Endodermal cell (in vitro differentiated cells): Measurements from ENCODE around the gene SREBF1. TPM values are rescaled to one million over a fixed set of nuclear protein-coding genes. Genes with fewer than 3 reads are reported as not detected.
"Not testable (repeated sequence)": the region's sequence is repeated elsewhere in the genome, so short reads cannot be mapped to it uniquely, and the experiment has no call there.

ENCODE experiments used
- DNase-seq: peaks from one replicate; pipeline ENCODE4 v3.0.0-alpha.2; 2017
- H3K27ac ChIP-seq: 2 replicates; pipeline ENCODE4 v1.5.1; 2013; ENCODE audit warnings: mild to moderate bottlenecking, low read depth, low read length, moderate library complexity
- H3K27me3 ChIP-seq: 2 replicates; pipeline ENCODE4 v1.6.1; 2013; ENCODE audit warnings: mild to moderate bottlenecking, low read length, moderate library complexity; ENCODE audit not compliant: insufficient read depth, control insufficient read depth, poor library complexity, severe bottlenecking
- H3K36me3 ChIP-seq: 2 replicates; pipeline ENCODE4 v1.7.0; 2013; ENCODE audit warnings: mild to moderate bottlenecking, low read length, moderate library complexity; ENCODE audit not compliant: control insufficient read depth, insufficient read depth
- H3K4me1 ChIP-seq: one replicate; pipeline ENCODE4 v1.7.0; 2013; ENCODE audit warnings: low read length; ENCODE audit not compliant: control insufficient read depth, insufficient read depth
- H3K4me3 ChIP-seq: 2 replicates; pipeline ENCODE4 v1.5.1; 2013; ENCODE audit warnings: mild to moderate bottlenecking, low read length, moderate library complexity
- H3K9ac ChIP-seq: 2 replicates; pipeline ENCODE4 v1.6.1; 2013; ENCODE audit warnings: mild to moderate bottlenecking, low read length, moderate library complexity; ENCODE audit not compliant: poor library complexity, severe bottlenecking; ENCODE audit errors: extremely low read depth
- H3K9me3 ChIP-seq: 2 replicates; pipeline ENCODE4 v1.6.1; 2013; ENCODE audit warnings: mild to moderate bottlenecking, low read length, moderate library complexity; ENCODE audit not compliant: control insufficient read depth
- H3K27ac Mint-ChIP-seq: 2 replicates; pipeline ENCODE4 v1.8.0; 2020; ENCODE audit warnings: mixed read lengths
- H3K27me3 Mint-ChIP-seq: 2 replicates; pipeline ENCODE4 v1.8.0; 2021; ENCODE audit warnings: mild to moderate bottlenecking, mixed read lengths; ENCODE audit not compliant: insufficient read depth
- H3K36me3 Mint-ChIP-seq: 2 replicates; pipeline ENCODE4 v1.8.0; 2020; ENCODE audit warnings: low read depth, mixed read lengths
- H3K4me1 Mint-ChIP-seq: 2 replicates; pipeline ENCODE4 v1.8.0; 2020; ENCODE audit warnings: mixed read lengths
- H3K4me3 Mint-ChIP-seq: 2 replicates; pipeline ENCODE4 v1.8.0; 2020; ENCODE audit warnings: mild to moderate bottlenecking, moderate library complexity, mixed read lengths
- H3K9me3 Mint-ChIP-seq: 2 replicates; pipeline ENCODE4 v1.8.0; 2020; ENCODE audit warnings: mild to moderate bottlenecking, mixed read lengths
- CTCF ChIP-seq: fragments of 200-600 bp; sonication (generic); conservative IDR thresholded peaks from 2 replicates; pipeline ENCODE4 v1.5.0; 2021; ENCODE audit warnings: antibody characterized with exemption, mild to moderate bottlenecking
- WGBS, 2 experiments: methylation state at CpG; one replicate each; pipeline versions ENCODE4 v1.1.5 to v1.1.7; 2013; ENCODE audit warnings: missing lambda C conversion rate in 2 of 2, mixed read lengths in 1 of 2; ENCODE audit not compliant: insufficient coverage in 1 of 2, insufficient read length in 1 of 2; 5-methylcytosine and 5-hydroxymethylcytosine counted together
- total RNA-seq, 2 donors: library from RNA; stranded (reverse); fragmentation: NEBNext Ultra II Directional in 1 of 2; extraction: Animal tissue kit (Norgen Biotek cat#: 25700) in 1 of 2; gene quantifications; 2 replicates in 1 of 2; 3 replicates in 1 of 2; pipeline ENCODE4 v1.2.1, GENCODE V29; 2021

The SREBF1 gene
- total RNA-seq, 2 donors from 2014 or later: 39.0 to 58.2 TPM

GRCh38 chr17:17810084-17810894, 26.5 kb downstream of the SREBF1 start:
- H3K36me3 Mint-ChIP-seq: peaks cover 29% of the 10 kb centered on the region
- Histone ChIP-seq H3K9ac (no peak overlapping the region), H3K27me3 (no peaks in the 10 kb centered on the region), H3K27ac (no peak overlapping the region), H3K9me3 (no peaks in the 10 kb centered on the region), H3K36me3 (peaks cover 40% of the 10 kb centered on the region), H3K4me1 (peaks cover 9% of the 10 kb centered on the region), H3K4me3 (no peak overlapping the region)
- H3K27me3 Mint-ChIP-seq: peaks cover 12% of the 10 kb centered on the region
- 25% methylated on average over 20 to 68 of the region's 68 CpGs for WGBS, 2 experiments
- peak; percentile 88 for DNase-seq
- peak; percentile 54 for TF ChIP-seq CTCF
- H3K4me3 Mint-ChIP-seq: peak overlapping the region; percentile 52
- no peak overlapping the region for H3K27ac Mint-ChIP-seq
- H3K9me3 Mint-ChIP-seq: no peaks in the 10 kb centered on the region
- H3K4me1 Mint-ChIP-seq: peaks cover 8% of the 10 kb centered on the region

DNA sequence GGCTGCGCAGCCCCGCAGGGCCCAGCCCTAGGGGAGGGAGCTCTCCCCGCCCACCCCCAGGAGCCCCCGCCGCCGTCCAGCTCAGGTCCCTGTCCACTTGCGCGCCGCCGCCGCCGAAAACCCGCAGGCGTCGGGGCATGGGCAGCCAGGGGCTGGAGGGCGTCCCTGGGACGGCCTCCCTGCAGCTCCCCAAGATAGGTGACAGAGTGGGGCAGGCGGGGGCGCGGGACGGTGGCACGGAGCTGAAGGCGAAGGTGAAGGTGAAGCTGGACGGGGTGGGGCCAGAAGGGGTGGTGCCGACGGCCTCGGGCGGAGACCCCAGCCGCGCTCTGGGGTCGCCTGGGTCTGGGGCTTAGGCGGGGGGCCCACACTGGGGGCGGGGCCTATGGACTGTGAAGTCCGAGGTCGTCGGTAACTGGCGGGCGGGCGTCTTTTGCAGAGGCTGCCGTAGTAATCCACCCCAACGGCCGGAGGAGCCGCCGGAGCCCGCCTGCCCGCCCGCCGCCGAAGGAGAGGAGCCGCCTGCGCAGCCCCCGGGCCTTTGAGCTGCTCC, 27.2 kb downstream of the SREBF1 start:
- no peaks in the 10 kb centered on the region for H3K27me3 ChIP-seq
- WGBS, 2 experiments: 21 to 23% methylated on average over 13 to 52 of the region's 52 CpGs
- H3K4me3 ChIP-seq: no peak overlapping the region
- peaks cover 8% of the 10 kb centered on the region for H3K4me1 Mint-ChIP-seq
- DNase-seq: peak; percentile 96
- peak overlapping the region; percentile 52 for H3K4me3 Mint-ChIP-seq
- H3K9me3 Mint-ChIP-seq: no peaks in the 10 kb centered on the region
- H3K27ac ChIP-seq: no peak overlapping the region
- H3K27me3 Mint-ChIP-seq: peaks cover 12% of the 10 kb centered on the region
- peaks cover 9% of the 10 kb centered on the region for H3K4me1 ChIP-seq
- no peaks in the 10 kb centered on the region for H3K9me3 ChIP-seq
- H3K9ac ChIP-seq: no peak overlapping the region
- peaks cover 26% of the 10 kb centered on the region for H3K36me3 Mint-ChIP-seq
- TF ChIP-seq CTCF: no peak
- no peak overlapping the region for H3K27ac Mint-ChIP-seq
- H3K36me3 ChIP-seq: peaks cover 38% of the 10 kb centered on the region

DNA sequence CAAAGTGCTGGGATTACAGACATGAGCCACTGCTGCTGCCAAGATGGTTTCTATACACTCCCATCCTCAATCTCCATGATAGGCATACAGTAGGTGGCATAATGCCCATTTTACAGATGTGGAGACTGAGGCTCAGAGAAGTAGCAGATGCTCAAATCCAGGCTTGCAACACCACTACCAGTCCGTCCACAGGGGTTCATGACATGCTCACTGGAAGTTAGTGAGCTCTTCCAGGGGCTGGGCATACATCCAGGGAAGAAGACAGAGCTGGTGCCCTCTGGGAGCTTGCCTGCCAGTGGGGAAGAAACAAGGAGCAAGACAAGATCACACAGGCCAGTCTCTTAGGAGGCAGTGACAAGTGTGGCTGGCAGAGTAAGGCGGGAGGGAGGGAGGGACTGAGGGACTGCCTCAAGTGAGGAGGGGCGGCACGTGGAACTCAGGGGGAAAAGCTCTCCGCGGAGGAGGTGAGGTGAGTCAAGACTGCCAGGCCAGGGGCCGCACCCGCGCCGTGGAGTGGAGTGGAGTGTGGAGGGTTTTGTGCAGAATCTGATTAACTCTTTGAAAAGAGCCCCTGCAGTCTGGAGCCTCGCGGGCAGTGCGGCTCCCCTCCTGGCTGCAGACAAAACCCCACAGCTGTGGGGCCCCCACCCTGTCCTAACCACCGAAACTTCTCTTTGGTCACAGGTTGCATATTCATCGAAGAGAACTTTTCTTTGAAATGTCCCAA, 27.9 kb downstream of the SREBF1 start:
- Histone ChIP-seq H3K27me3 (no peaks in the 10 kb centered on the region), H3K9me3 (no peaks in the 10 kb centered on the region), H3K4me3 (no peak overlapping the region), H3K9ac (no peak overlapping the region), H3K27ac (no peak overlapping the region), H3K36me3 (peaks cover 46% of the 10 kb centered on the region), H3K4me1 (peaks cover 9% of the 10 kb centered on the region)
- Mint-ChIP-seq H3K27ac (no peak overlapping the region), H3K4me1 (peaks cover 8% of the 10 kb centered on the region), H3K9me3 (no peaks in the 10 kb centered on the region), H3K4me3 (peak overlapping the region; percentile 52), H3K27me3 (peaks cover 12% of the 10 kb centered on the region), H3K36me3 (peaks cover 31% of the 10 kb centered on the region)
- WGBS, 2 experiments: 46 to 58% methylated on average over 13 to 15 of the region's 15 CpGs
- TF ChIP-seq CTCF: no peak
- DNase-seq: peak; percentile 76

- DNase-seq, H3K4me1 ChIP-seq, H3K9ac ChIP-seq, H3K4me3 Mint-ChIP-seq, H3K9me3 ChIP-seq, H3K27ac ChIP-seq, H3K27me3 ChIP-seq, H3K27ac Mint-ChIP-seq, H3K4me1 Mint-ChIP-seq, H3K9me3 Mint-ChIP-seq, H3K4me3 ChIP-seq: not testable (repeated sequence)
- peaks cover 48% of the 10 kb centered on the region for H3K36me3 ChIP-seq
- WGBS, 2 experiments: 97 to 100% methylated on average over 2 to 5 of the region's 5 CpGs
- Mint-ChIP-seq H3K36me3 (peaks cover 33% of the 10 kb centered on the region), H3K27me3 (peaks cover 12% of the 10 kb centered on the region)
These were observed 28.6 kb downstream of the SREBF1 start for GRCh38 chr17:17808200-17808599.
